ENCODE measurements around the gene AK8. TPM values are rescaled to one million over a fixed set of nuclear protein-coding genes. Genes with fewer than 3 reads are reported as not detected.

Gene AK8
- total and polyA plus RNA-seq, 4 donors = 2.3 to 5.3 (median 3.9) TPM

DNA sequence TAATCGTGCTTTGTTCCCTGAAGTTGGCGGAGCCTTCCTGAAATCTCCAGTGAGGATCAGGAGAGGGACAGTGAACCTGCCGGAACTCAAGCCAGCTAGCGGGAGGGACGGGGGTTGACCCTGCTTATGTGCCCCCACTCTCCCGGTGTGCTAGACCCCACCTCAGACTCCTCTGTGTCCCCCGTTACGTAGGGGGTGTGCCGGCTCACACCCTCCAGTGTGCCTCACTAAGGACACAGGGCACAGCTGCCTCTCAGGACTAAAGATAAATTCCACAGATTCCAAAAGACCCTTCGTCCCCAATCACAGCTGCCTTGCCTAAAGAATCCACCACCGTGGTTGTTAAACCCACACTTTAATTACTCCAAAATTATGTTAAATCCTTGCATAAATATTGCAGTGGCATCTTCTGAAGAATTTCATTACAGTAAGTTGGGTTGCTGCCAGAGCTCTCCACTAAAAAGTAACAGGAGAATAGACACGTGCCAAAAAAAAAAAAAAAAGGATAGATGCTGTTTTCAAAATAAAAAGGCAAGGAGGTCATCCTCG, 134.1 kb downstream of the AK8 start:
- no peaks in the 10 kb centered on the region for H3K36me3 ChIP-seq (ENCODE audit: control insufficient read depth, insufficient read depth, low read length)
- H3K27me3 ChIP-seq (ENCODE audit: control insufficient read depth, insufficient read depth, low read length) = peaks cover 35% of the 10 kb centered on the region
- H3K4me1 ChIP-seq (ENCODE audit: control insufficient read depth, insufficient read depth, low read length) = peaks cover 22% of the 10 kb centered on the region
- H3K9me3 ChIP-seq (ENCODE audit: control insufficient read depth, insufficient read depth, low read length) = no peaks in the 10 kb centered on the region
- no peak overlapping the region for H3K4me3 ChIP-seq (ENCODE audit: low read depth, low read length)
- 35% methylated on average over 11 of the region's 13 CpGs for WGBS (ENCODE audit: insufficient coverage)
- peak in 2 of 6 donors; percentile 74 to 81 for DNase-seq (ENCODE audit: low read depth in 4 of 6, low spot score in 6 of 6)
- H3K27ac ChIP-seq (ENCODE audit: low read depth, low read length) = no peak overlapping the region

DNA sequence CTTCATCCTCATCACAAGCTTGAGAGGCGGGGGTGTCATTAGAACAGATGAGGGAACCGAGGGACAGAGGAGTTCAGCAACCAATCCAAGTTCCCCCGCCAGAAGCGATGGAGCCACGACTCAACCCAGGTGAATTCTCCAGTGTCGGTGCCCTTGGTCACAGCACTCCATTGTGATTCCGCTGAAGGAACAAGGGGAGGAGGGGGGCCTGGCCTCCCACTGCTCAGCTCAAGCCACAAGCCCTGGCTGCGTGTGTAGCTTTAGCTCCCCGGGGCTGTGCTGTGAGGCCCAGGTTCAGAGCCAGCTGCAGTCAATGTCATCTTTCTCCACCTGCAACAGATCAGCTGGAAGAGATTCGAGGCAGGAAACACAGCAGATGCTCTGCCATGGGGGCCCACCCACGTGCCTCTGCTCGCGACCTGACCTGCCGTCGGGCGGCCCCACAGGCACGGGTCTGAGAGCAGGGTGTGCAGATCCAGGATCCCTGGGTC, 135.2 kb downstream of the AK8 start:
- Histone ChIP-seq H3K4me3 (ENCODE audit: low read depth, low read length) (no peak overlapping the region), H3K4me1 (ENCODE audit: control insufficient read depth, insufficient read depth, low read length) (peaks cover 22% of the 10 kb centered on the region), H3K27me3 (ENCODE audit: control insufficient read depth, insufficient read depth, low read length) (peaks cover 35% of the 10 kb centered on the region), H3K36me3 (ENCODE audit: control insufficient read depth, insufficient read depth, low read length) (no peaks in the 10 kb centered on the region), H3K9me3 (ENCODE audit: control insufficient read depth, insufficient read depth, low read length) (no peaks in the 10 kb centered on the region), H3K27ac (ENCODE audit: low read depth, low read length) (no peak overlapping the region)
- DNase-seq (ENCODE audit: low read depth in 4 of 6, low spot score in 6 of 6) = no peak
- 45% methylated on average over 16 of the region's 17 CpGs for WGBS (ENCODE audit: insufficient coverage)

DNA sequence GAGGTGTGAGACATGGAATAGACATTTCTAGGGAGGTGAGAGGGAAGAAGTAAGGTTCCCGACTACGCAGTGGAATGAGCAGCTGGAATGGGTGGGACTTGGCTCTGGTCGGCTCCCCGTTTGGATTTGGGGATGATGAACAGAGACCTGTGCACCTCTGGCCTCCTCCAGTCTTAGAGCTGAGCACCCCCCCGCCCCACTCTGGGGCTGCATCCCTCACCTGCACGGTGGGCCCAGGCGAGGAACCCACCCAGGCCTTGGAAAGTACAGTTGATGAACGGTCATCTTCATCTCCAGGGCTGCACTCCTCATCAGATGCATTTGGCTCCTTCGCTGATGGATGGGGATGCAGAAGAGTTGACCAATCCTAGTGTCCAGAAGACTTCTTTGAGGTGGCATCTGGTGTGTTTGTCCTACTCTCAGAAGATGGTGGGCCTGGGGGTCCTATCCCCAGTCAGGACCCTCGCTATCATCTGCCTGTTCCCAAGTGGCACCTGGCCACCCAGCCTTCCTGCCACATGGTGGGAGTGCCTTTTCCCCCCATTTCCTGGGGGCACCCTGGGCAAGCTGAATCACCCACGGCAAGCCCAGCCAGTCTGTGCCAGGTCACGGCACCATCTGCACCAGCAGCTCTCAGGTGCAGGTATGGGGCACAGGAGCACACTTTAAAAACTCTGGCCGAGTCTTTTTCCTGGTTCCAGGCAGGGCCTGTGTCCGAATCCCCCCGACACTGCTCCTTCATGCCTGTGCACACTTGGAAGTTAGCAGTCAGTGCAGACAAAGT, 137.4 kb downstream of the AK8 start:
- no peaks in the 10 kb centered on the region for H3K9me3 ChIP-seq (ENCODE audit: control insufficient read depth, insufficient read depth, low read length)
- no peak overlapping the region for H3K27ac ChIP-seq (ENCODE audit: low read depth, low read length)
- H3K4me1 ChIP-seq (ENCODE audit: control insufficient read depth, insufficient read depth, low read length) = peaks cover 22% of the 10 kb centered on the region
- peaks cover 34% of the 10 kb centered on the region for H3K27me3 ChIP-seq (ENCODE audit: control insufficient read depth, insufficient read depth, low read length)
- H3K4me3 ChIP-seq (ENCODE audit: low read depth, low read length) = no peak overlapping the region
- DNase-seq (ENCODE audit: low read depth in 4 of 6, low spot score in 6 of 6) = no peak
- no peaks in the 10 kb centered on the region for H3K36me3 ChIP-seq (ENCODE audit: control insufficient read depth, insufficient read depth, low read length)
- 96% methylated on average over 15 of the region's 15 CpGs for WGBS (ENCODE audit: insufficient coverage)

DNA sequence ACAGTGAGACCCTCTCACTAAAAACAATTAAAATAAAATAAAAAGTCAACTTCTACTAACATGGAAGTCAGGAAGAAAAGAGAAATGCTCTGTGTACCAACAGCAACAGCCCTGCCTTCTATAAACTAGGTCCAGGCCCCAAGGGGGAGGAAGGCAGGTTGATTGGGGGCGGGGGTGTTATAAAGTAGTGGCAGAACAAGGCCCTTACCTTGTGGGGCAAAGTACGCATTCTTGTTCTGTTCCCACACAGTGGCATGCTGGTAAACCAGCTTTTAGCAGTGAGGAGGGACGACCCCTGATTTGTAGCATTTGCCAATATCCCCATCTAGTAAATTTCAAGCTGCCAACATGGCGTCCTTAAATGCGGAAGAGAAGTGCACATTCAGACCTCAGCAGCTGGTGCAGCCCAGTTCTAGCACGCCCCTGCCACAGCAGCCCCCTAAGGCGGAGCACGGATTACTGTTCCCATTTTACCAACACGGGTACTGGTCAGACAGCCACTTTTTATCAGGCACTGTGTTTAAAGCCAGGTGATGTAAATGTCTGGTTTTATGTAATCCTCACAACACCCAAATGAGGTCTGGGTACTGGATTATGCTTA, 138.3 kb downstream of the AK8 start:
- WGBS (ENCODE audit: insufficient coverage) = 95% methylated on average over 6 of the region's 9 CpGs

DNA sequence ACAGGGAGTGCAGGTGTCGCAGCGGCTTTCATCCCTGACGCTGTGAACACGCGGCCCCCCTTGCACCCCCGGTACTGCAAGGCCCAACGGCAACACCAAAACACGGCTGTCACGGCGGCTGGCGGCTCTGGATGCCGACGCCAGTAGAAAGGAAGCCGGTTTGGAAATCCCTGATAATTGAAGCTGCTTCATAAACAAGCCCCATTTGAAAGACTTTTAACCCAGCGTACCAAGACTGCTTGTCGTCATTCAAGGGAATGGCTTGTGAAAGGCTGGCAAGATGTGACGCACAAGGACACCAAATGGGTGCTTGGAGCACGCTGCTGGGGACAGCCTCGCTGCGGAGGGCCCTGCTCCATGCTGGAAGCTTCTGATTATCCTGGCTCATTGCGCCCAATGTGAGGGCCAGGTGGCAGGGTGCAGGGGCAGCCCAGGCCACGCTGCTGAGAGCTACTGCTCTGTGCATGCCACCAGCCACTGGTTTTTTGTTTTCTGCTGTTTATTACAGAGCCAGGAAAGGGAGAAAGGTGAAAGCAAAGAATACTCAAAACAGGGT, 144.7 kb downstream of the AK8 start:
- H3K4me3 ChIP-seq (ENCODE audit: low read depth, low read length) = no peak overlapping the region
- DNase-seq (ENCODE audit: low read depth in 4 of 6, low spot score in 6 of 6) = peak in 3 of 6 donors; percentile 35 to 84 (median 82)
- H3K27ac ChIP-seq (ENCODE audit: low read depth, low read length) = no peak overlapping the region

More for the DNA sequence above, 138.3 kb downstream of the AK8 start:
- peaks cover 25% of the 10 kb centered on the region for H3K27me3 ChIP-seq (ENCODE audit: control insufficient read depth, insufficient read depth, low read length)
- no peak overlapping the region for H3K27ac ChIP-seq (ENCODE audit: low read depth, low read length)
- no peak for DNase-seq (ENCODE audit: low read depth in 4 of 6, low spot score in 6 of 6)
- H3K9me3 ChIP-seq (ENCODE audit: control insufficient read depth, insufficient read depth, low read length) = no peaks in the 10 kb centered on the region
- H3K4me3 ChIP-seq (ENCODE audit: low read depth, low read length) = no peak overlapping the region
- H3K36me3 ChIP-seq (ENCODE audit: control insufficient read depth, insufficient read depth, low read length) = no peaks in the 10 kb centered on the region
- H3K4me1 ChIP-seq (ENCODE audit: control insufficient read depth, insufficient read depth, low read length) = peaks cover 15% of the 10 kb centered on the region

DNA sequence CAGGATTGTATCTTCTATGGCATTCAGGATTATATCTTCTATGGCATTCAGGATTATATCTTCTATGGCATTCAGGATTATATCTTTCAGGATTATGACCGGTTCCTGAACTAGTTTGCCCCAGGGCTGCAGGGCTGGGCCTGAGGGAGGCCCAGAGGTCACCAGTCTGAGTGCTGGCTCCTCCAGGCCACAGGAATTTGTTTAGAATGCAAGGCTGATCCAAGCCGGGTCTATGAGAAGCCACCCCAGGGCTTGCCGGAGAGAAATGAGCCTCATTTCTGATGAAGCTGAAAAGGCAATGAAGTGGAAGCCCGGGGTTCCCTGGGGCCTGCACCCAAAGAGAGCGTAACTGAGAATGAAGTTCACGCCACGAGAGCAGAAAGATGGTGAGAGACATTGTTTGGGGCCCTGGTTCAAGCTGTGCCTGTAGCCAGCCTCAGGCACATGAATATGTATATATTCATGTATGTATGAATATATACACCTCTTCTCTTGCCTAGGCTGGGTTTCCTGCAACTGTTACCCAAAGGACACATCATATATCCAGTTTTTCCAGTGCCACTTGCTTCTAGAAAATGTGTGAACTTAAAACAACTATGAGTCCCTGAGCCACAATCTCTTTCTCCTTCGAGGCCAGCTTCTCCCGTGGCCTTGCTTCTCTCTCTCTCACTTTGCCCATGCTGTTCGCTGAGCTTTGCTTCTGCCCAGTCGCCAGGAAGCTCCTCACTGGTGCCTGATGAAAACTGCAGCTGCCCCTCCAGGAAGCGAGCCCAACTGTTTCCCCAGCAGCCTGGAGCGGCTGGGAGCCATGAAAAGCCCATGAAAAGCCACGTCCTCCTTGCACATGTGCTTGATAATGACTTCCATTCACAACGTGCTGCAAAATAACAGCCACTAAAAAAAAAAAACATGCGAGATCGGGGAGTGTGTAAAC, 145.5 kb downstream of the AK8 start:
- peak in 1 of 6 donors; percentile 81 for DNase-seq (ENCODE audit: low read depth in 4 of 6, low spot score in 6 of 6)
- H3K9me3 ChIP-seq (ENCODE audit: control insufficient read depth, insufficient read depth, low read length) = no peaks in the 10 kb centered on the region
- no peak overlapping the region for H3K4me3 ChIP-seq (ENCODE audit: low read depth, low read length)
- H3K27ac ChIP-seq (ENCODE audit: low read depth, low read length) = no peak overlapping the region
- no peaks in the 10 kb centered on the region for H3K36me3 ChIP-seq (ENCODE audit: control insufficient read depth, insufficient read depth, low read length)
- H3K27me3 ChIP-seq (ENCODE audit: control insufficient read depth, insufficient read depth, low read length) = no peaks in the 10 kb centered on the region
- H3K4me1 ChIP-seq (ENCODE audit: control insufficient read depth, insufficient read depth, low read length) = peaks cover 22% of the 10 kb centered on the region
- 42% methylated on average over 10 of the region's 17 CpGs for WGBS (ENCODE audit: insufficient coverage)

More for the DNA sequence above, 144.7 kb downstream of the AK8 start:
- WGBS (ENCODE audit: insufficient coverage) = 31% methylated on average over 22 of the region's 22 CpGs
- no peaks in the 10 kb centered on the region for H3K27me3 ChIP-seq (ENCODE audit: control insufficient read depth, insufficient read depth, low read length)
- peaks cover 22% of the 10 kb centered on the region for H3K4me1 ChIP-seq (ENCODE audit: control insufficient read depth, insufficient read depth, low read length)
- no peaks in the 10 kb centered on the region for H3K9me3 ChIP-seq (ENCODE audit: control insufficient read depth, insufficient read depth, low read length)
- H3K36me3 ChIP-seq (ENCODE audit: control insufficient read depth, insufficient read depth, low read length) = no peaks in the 10 kb centered on the region

DNA sequence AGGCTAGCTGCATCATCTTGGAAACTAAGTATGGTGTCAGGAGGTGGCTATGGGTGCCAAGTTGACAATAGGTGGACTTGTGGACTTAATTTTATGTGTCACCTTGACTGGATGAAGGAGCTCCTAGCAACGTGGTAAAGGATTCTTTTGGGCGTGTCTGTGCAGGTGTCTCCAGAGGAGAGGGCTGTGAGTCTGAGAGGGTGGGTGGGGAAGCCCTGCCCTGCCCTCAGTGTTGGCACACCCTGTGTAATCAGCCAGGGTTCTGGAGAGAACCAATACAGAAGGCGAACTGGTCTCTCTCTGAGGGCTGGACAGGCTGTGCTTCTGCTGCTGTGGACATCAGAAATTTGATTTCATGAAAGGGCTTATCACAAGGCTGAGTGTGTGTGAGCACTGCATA, 146.9 kb downstream of the AK8 start:
- H3K27ac ChIP-seq (ENCODE audit: low read depth, low read length) = no peak overlapping the region
- WGBS (ENCODE audit: insufficient coverage) = 83% methylated on average over 3 of the region's 3 CpGs
- no peaks in the 10 kb centered on the region for H3K9me3 ChIP-seq (ENCODE audit: control insufficient read depth, insufficient read depth, low read length)
- no peaks in the 10 kb centered on the region for H3K27me3 ChIP-seq (ENCODE audit: control insufficient read depth, insufficient read depth, low read length)
- H3K36me3 ChIP-seq (ENCODE audit: control insufficient read depth, insufficient read depth, low read length) = no peaks in the 10 kb centered on the region
- H3K4me1 ChIP-seq (ENCODE audit: control insufficient read depth, insufficient read depth, low read length) = peaks cover 22% of the 10 kb centered on the region
- H3K4me3 ChIP-seq (ENCODE audit: low read depth, low read length) = no peak overlapping the region
- no peak for DNase-seq (ENCODE audit: low read depth in 4 of 6, low spot score in 6 of 6)

DNA sequence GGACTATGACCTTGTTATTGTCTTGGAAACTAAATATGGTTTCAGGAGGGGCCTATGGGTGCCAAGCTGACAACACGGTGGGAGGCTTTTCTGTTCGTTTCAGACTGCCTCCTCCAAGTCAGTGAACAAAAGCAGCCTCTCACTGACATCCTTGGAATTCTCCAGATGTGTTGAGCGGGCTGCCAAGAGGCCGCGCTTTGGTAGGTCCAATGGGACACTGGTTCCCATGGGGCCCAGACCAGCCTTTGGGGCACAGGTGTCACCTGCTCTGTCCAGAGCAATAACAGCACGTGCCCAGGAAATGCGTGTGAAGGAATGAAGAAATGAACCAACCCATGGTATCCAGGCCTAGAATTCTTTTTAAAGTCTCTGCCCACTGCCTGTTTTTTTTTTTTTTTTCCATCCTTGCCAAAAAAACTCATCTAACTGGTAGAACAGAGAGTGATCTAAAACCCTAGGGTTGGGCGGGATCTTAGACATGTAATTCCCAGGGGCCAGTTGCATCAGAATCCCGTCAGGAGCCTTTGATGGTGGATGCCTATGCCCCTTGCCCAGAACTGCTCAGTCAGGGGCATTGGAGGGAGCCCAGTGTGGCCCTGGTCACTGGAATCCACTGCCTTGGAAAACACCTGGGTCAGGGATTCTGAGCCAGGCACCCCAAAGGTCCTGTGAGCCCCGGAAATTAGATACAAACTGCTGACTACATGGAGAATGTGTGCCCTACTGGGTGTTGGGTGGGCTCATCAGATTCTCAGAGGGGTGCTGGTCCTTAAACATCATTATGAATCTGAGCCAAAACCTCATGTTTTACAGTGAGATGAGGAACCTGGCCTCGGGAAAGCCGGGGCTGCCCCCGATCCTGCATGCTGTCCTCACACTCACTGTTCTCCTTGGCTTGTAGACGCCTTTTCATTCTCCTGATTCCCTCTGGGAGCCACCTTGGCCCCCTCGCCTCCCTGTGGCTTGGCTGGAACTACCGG, 147.7 kb downstream of the AK8 start:
- no peak for DNase-seq (ENCODE audit: low read depth in 4 of 6, low spot score in 6 of 6)
- no peaks in the 10 kb centered on the region for H3K27me3 ChIP-seq (ENCODE audit: control insufficient read depth, insufficient read depth, low read length)
- no peaks in the 10 kb centered on the region for H3K9me3 ChIP-seq (ENCODE audit: control insufficient read depth, insufficient read depth, low read length)
- H3K36me3 ChIP-seq (ENCODE audit: control insufficient read depth, insufficient read depth, low read length) = no peaks in the 10 kb centered on the region
- H3K4me1 ChIP-seq (ENCODE audit: control insufficient read depth, insufficient read depth, low read length) = peaks cover 22% of the 10 kb centered on the region
- 89% methylated on average over 14 of the region's 16 CpGs for WGBS (ENCODE audit: insufficient coverage)
- H3K27ac ChIP-seq (ENCODE audit: low read depth, low read length) = no peak overlapping the region
- no peak overlapping the region for H3K4me3 ChIP-seq (ENCODE audit: low read depth, low read length)
